Left renal cortex interstitium (tissue), 4 donors: ENCODE measurements around the gene CDK18. TPM values are rescaled to one million over a fixed set of nuclear protein-coding genes. Genes with fewer than 3 reads are reported as not detected.

Experiments used
- DNase-seq, 4 donors: peaks; one replicate each; pipeline ENCODE4 v3.0.0-alpha.2; 2013; ENCODE audit warnings: low read depth in 4 of 4, low spot score in 2 of 4, missing footprints in 1 of 4
- polyA plus RNA-seq, 4 donors: library from polyadenylated mRNA; unstranded; fragments of 120-200 nt; gene quantifications; one replicate each; pipeline ENCODE4 v1.2.1, GENCODE V29; 2013; ENCODE audit not compliant: insufficient read length in 4 of 4

Gene CDK18
- polyA plus RNA-seq, 4 donors: 18.9 to 39.5 (median 29.7) TPM

- DNase-seq: no peak
These were observed 77.6 kb downstream of the CDK18 start for GRCh38 chr1:205582046-205582445.

Other genes starting within 250 kb of the CDK18 start
- gene NUAK2, start 182.9 kb upstream of the CDK18 start, polyA plus RNA-seq: 10 to 100 TPM in 3 of 4 donors, 1 to 10 TPM in 1; 7.3 to 12.2 (median 10.7) TPM
- 1 to 10 TPM; 1.5 to 2.2 (median 2.1) TPM for gene KLHDC8A, start 147.7 kb upstream of the CDK18 start, polyA plus RNA-seq
- 1 to 10 TPM; 1.7 to 3.8 (median 3.0) TPM for gene LEMD1, start 82.6 kb upstream of the CDK18 start, polyA plus RNA-seq
- gene BLACAT1, start 48.6 kb upstream of the CDK18 start, polyA plus RNA-seq: 1 to 10 TPM; 1.6 to 4.1 (median 2.4) TPM
- 10 to 100 TPM; 13.7 to 26.0 (median 18.0) TPM for gene ELK4, start 127.3 kb downstream of the CDK18 start, polyA plus RNA-seq
- 10 to 100 TPM in 1 of 4 donors, 1 to 10 TPM in 3; 8.2 to 11.1 (median 8.7) TPM for gene SLC45A3, start 175.8 kb downstream of the CDK18 start, polyA plus RNA-seq
- gene NUCKS1, start 245.5 kb downstream of the CDK18 start, polyA plus RNA-seq: 100 to 1,000 TPM; 370 to 432 (median 416) TPM